Liver (tissue), 9 donors: ENCODE results near the gene SRC. TPM values are rescaled to one million over a fixed set of nuclear protein-coding genes. Genes with fewer than 3 reads are reported as not detected.

Experiments
- DNase-seq: peaks from one replicate; pipeline ENCODE4 v3.0.0-alpha.2; 2017; ENCODE audit warnings: low spot score
- H3K27ac ChIP-seq, 2 donors: one replicate each; pipeline ENCODE4 v1.7.0; 2013; ENCODE audit warnings: inconsistent platforms in 2 of 2, low read length in 2 of 2, control low read depth in 1 of 2, low read depth in 1 of 2, mild to moderate bottlenecking in 1 of 2
- H3K27me3 ChIP-seq, 4 donors: one replicate each; pipeline versions ENCODE4 v1.6.1 to v1.7.0; 2013; ENCODE audit warnings: low read length in 3 of 4, inconsistent platforms in 1 of 4, mild to moderate bottlenecking in 1 of 4, moderate library complexity in 1 of 4; ENCODE audit not compliant: control insufficient read depth in 4 of 4, insufficient read depth in 4 of 4
- H3K36me3 ChIP-seq, 4 donors: one replicate each; pipeline versions ENCODE4 v1.6.1 to v1.7.0; 2013; ENCODE audit warnings: low read length in 3 of 4, mild to moderate bottlenecking in 3 of 4, low read depth in 1 of 4, moderate library complexity in 1 of 4; ENCODE audit not compliant: control insufficient read depth in 4 of 4, insufficient read depth in 3 of 4
- H3K4me1 ChIP-seq, 4 donors: one replicate each; pipeline versions ENCODE4 v1.6.1 to v1.7.0; 2013; ENCODE audit warnings: low read length in 3 of 4, mild to moderate bottlenecking in 3 of 4, moderate library complexity in 1 of 4; ENCODE audit not compliant: control insufficient read depth in 4 of 4, insufficient read depth in 4 of 4
- H3K4me3 ChIP-seq, 3 donors: one replicate each; pipeline versions ENCODE4 v1.6.1 to v1.7.0; 2013; ENCODE audit warnings: low read length in 3 of 3, control low read depth in 1 of 3, low read depth in 1 of 3, mild to moderate bottlenecking in 1 of 3
- H3K9ac ChIP-seq, 2 donors: one replicate each; pipeline ENCODE4 v1.7.0; 2013; ENCODE audit warnings: low read length in 2 of 2, mild to moderate bottlenecking in 2 of 2, moderate library complexity in 2 of 2, control low read depth in 1 of 2, low read depth in 1 of 2
- H3K9me3 ChIP-seq, 4 donors: one replicate each; pipeline versions ENCODE4 v1.6.1 to v1.7.0; 2013; ENCODE audit warnings: low read length in 3 of 4; ENCODE audit not compliant: control insufficient read depth in 4 of 4
- ATF3 ChIP-seq: IDR thresholded peaks from 2 replicates; pipeline ENCODE4 v1.6.1; 2016; ENCODE audit warnings: antibody characterized with exemption
- CTCF ChIP-seq: fragments of 150-350 bp; IDR thresholded peaks from 2 replicates; pipeline ENCODE4 v1.5.1; 2017; ENCODE audit warnings: improper control_type of control experiment, low read depth, low read length; ENCODE audit not compliant: missing input control
- EGR1 ChIP-seq, 2 donors: IDR thresholded peaks; 2 replicates each; pipeline ENCODE4 v1.6.1; 2016 to 2018; ENCODE audit warnings: antibody characterized with exemption in 2 of 2, low read depth in 2 of 2
- FOXA1 ChIP-seq: IDR thresholded peaks from 2 replicates; pipeline ENCODE4 v1.6.1; 2016; ENCODE audit warnings: antibody characterized with exemption
- FOXA2 ChIP-seq: IDR thresholded peaks from 2 replicates; pipeline ENCODE4 v1.6.1; 2016; ENCODE audit warnings: antibody characterized with exemption
- GABPA ChIP-seq, 2 donors: IDR thresholded peaks in 1 of 2; conservative IDR thresholded peaks in 1 of 2; 2 replicates each; pipeline ENCODE4 v1.6.1; 2016; ENCODE audit warnings: antibody characterized with exemption in 2 of 2, mild to moderate bottlenecking in 1 of 2, moderate library complexity in 1 of 2
- HNF4A ChIP-seq, 2 donors: conservative IDR thresholded peaks; 2 replicates each; pipeline ENCODE4 v1.6.1; 2016; ENCODE audit warnings: antibody characterized with exemption in 2 of 2, mild to moderate bottlenecking in 2 of 2
- HNF4G ChIP-seq: IDR thresholded peaks from 2 replicates; pipeline ENCODE4 v1.6.1; 2016; ENCODE audit warnings: antibody characterized with exemption
- JUND ChIP-seq, 2 donors: IDR thresholded peaks; 2 replicates each; pipeline ENCODE4 v1.6.1; 2016; ENCODE audit warnings: antibody characterized with exemption in 2 of 2
- MAX ChIP-seq: IDR thresholded peaks from 2 replicates; pipeline ENCODE4 v1.6.1; 2016; ENCODE audit warnings: antibody characterized with exemption
- NR2F2 ChIP-seq: IDR thresholded peaks from 2 replicates; pipeline ENCODE4 v1.6.1; 2016; ENCODE audit warnings: antibody characterized with exemption
- RAD21 ChIP-seq, 2 donors: IDR thresholded peaks; 2 replicates each; pipeline ENCODE4 v1.6.1; 2016; ENCODE audit warnings: antibody characterized with exemption in 2 of 2, mild to moderate bottlenecking in 2 of 2
- REST ChIP-seq: IDR thresholded peaks from 2 replicates; pipeline ENCODE4 v1.6.1; 2016; ENCODE audit warnings: antibody characterized with exemption, mild to moderate bottlenecking
- RXRA ChIP-seq, 2 donors: IDR thresholded peaks; 2 replicates each; pipeline ENCODE4 v1.6.1; 2017 to 2018; ENCODE audit warnings: antibody characterized with exemption in 2 of 2, mild to moderate bottlenecking in 1 of 2
- SP1 ChIP-seq: IDR thresholded peaks from 2 replicates; pipeline ENCODE4 v1.6.1; 2018; ENCODE audit warnings: antibody characterized with exemption, mild to moderate bottlenecking
- TAF1 ChIP-seq: conservative IDR thresholded peaks from 2 replicates; pipeline ENCODE4 v1.6.1; 2016; ENCODE audit warnings: antibody characterized with exemption, mild to moderate bottlenecking
- YY1 ChIP-seq: IDR thresholded peaks from 2 replicates; pipeline ENCODE4 v1.6.1; 2016; ENCODE audit warnings: antibody characterized with exemption, mild to moderate bottlenecking
- ZBTB33 ChIP-seq: IDR thresholded peaks from 2 replicates; pipeline ENCODE4 v1.6.1; 2016; ENCODE audit warnings: antibody characterized with exemption
- WGBS: extraction: QIAGEN DNeasy Blood & Tissue Kit; methylation state at CpG from one replicate; pipeline ENCODE4 v1.1.7; 2013; 5-methylcytosine and 5-hydroxymethylcytosine counted together
- polyA plus RNA-seq, 2 donors: library from polyadenylated mRNA; stranded (reverse) in 1 of 2; unstranded in 1 of 2; fragments of 200-250 nt in 1 of 2; fragments of >200 nt in 1 of 2; fragmentation: Nextera tagmentation in 1 of 2; extraction: Ambion mirVana in 1 of 2; gene quantifications; one replicate each; pipeline versions ENCODE4 v1.2.1 to v1.2.3, GENCODE V29; 2013 to 2015
- total RNA-seq, 2 donors: library from RNA; depleted of rRNA; stranded (reverse); fragments of >200 nt; gene quantifications; one replicate each; pipeline ENCODE4 v1.2.3, GENCODE V29; 2014
- donor health status: healthy.
- donor health status: healthy.
- donor health status: healthy.
- donor health status: healthy.
- donor health status: healthy.

The SRC gene
- total and polyA plus RNA-seq, 4 donors, result 3.3 to 21.2 (median 5.4) TPM

GRCh38 chr20:37395410-37395797, 49.5 kb downstream of the SRC start (continued):
- TF ChIP-seq REST (no peak), GABPA (IDR thresholded peaks at IDR 0.05 in 1 of 2, conservative IDR thresholded peaks at IDR 0.05 in 1 of 2) (no peak)

GRCh38 chr20:37395921-37396415, 50.0 kb downstream of the SRC start:
- H3K4me1 ChIP-seq, result peaks cover 0 to 22% (median 10%) of the 10 kb centered on the region in 4 donors
- H3K9ac ChIP-seq, result no peak overlapping the region
- no peaks in the 10 kb centered on the region for H3K27me3 ChIP-seq
- H3K36me3 ChIP-seq, result no peaks in the 10 kb centered on the region
- no peak overlapping the region for H3K27ac ChIP-seq
- no peak for DNase-seq
- 91% methylated on average over 22 of the region's 22 CpGs for WGBS
- no peak overlapping the region for H3K4me3 ChIP-seq
- no peaks in the 10 kb centered on the region for H3K9me3 ChIP-seq
- no peak for TF ChIP-seq YY1
- TF ChIP-seq FOXA1, result no peak

- no peaks in the 10 kb centered on the region for H3K27me3 ChIP-seq
- TF ChIP-seq ZBTB33 (no peak), SP1 (no peak), GABPA (IDR thresholded peaks at IDR 0.05 in 1 of 2, conservative IDR thresholded peaks at IDR 0.05 in 1 of 2) (no peak), JUND (IDR thresholded peaks at IDR 0.05) (no peak), FOXA2 (no peak), HNF4A (conservative IDR thresholded peaks at IDR 0.05) (no peak), NR2F2 (no peak), REST (no peak), MAX (no peak), RAD21 (IDR thresholded peaks at IDR 0.05) (no peak), RXRA (IDR thresholded peaks at IDR 0.05) (no peak), CTCF (no peak), EGR1 (IDR thresholded peaks at IDR 0.05; ENCODE audit: low read depth in 2 of 2) (no peak), YY1 (no peak), ATF3 (no peak), HNF4G (no peak), FOXA1 (no peak), TAF1 (no peak)
- H3K4me1 ChIP-seq, result peaks cover 0 to 22% (median 10%) of the 10 kb centered on the region in 4 donors
- H3K27ac ChIP-seq, result no peak overlapping the region
- H3K36me3 ChIP-seq, result no peaks in the 10 kb centered on the region
- H3K4me3 ChIP-seq, result no peak overlapping the region
- no peak for DNase-seq
- WGBS, result 86% methylated on average over 20 of the region's 20 CpGs
- no peak overlapping the region for H3K9ac ChIP-seq
- no peaks in the 10 kb centered on the region for H3K9me3 ChIP-seq
Measured at GRCh38 chr20:37396416-37397075, 50.6 kb downstream of the SRC start.
